Pancreas (tissue), 10 donors: ENCODE data around the gene RUBCN. TPM values are rescaled to one million over a fixed set of nuclear protein-coding genes. Genes with fewer than 3 reads are reported as not detected.
"Not testable (repeated sequence)": the region's sequence is repeated elsewhere in the genome, so short reads cannot be mapped to it uniquely, and the experiment has no call there.

Experiments used
- ATAC-seq, 4 donors: fragments of 200-7000 bp; cut with Tn5 transposase; one replicate each; pipeline versions ENCODE4 v1.8.0 to v1.9.1; 2020; ENCODE audit warnings: mild to moderate bottlenecking in 4 of 4, moderate library complexity in 4 of 4
- DNase-seq, 6 donors: peaks; one replicate each; pipeline ENCODE4 v3.0.0-alpha.2; 2020
- FAIRE-seq: peaks from 2 replicates; lab custom pipeline; 2012; peaks lifted over from hg19 to GRCh38; lab: Jason Lieb, UNC
- H3K27ac ChIP-seq, 4 donors: fragments of 200-600 bp; sonication (generic); 1 replicate in 3 of 4; 2 replicates in 1 of 4; pipeline versions ENCODE4 v1.5.0 to v1.8.0; 2020
- H3K27me3 ChIP-seq, 4 donors: fragments of 200-600 bp; one replicate each; pipeline ENCODE4 v1.8.0; 2021
- H3K36me3 ChIP-seq, 3 donors: fragments of 200-600 bp; sonication (generic) in 1 of 3; one replicate each; pipeline versions ENCODE4 v1.5.0 to v1.8.0; 2020 to 2021
- H3K4me1 ChIP-seq, 3 donors: fragments of 200-600 bp; one replicate each; pipeline ENCODE4 v1.8.0; 2021
- H3K4me3 ChIP-seq, 4 donors: fragments of 200-600 bp; sonication (generic) in 2 of 4; one replicate each; pipeline versions ENCODE4 v1.5.0 to v1.8.0; 2020 to 2021
- H3K9me3 ChIP-seq, 4 donors: fragments of 200-600 bp; one replicate each; pipeline ENCODE4 v1.8.0; 2021
- WGBS, 2 donors: extraction: QIAGEN DNeasy Blood & Tissue Kit; methylation state at CpG; one replicate each; pipeline ENCODE4 v1.1.7; 2013; 5-methylcytosine and 5-hydroxymethylcytosine counted together
- intact Hi-C, 3 donors: fragments of 100-400 bp; cut with DNase I; formaldehyde crosslinking; loops; one replicate each; pipeline versions ENCODE4 v1.11.1 to v1.14.2; 2022
- polyA plus RNA-seq, 2 donors: library from polyadenylated mRNA; stranded (reverse); fragments of 200-250 nt; gene quantifications; one replicate each; pipeline ENCODE4 v1.2.3, GENCODE V29; 2013
- total RNA-seq, 6 donors: library from RNA; stranded (reverse); fragmentation: NEBNext Ultra II Directional in 4 of 6; extraction: Animal tissue kit (Norgen Biotek cat#: 25700) in 4 of 6; gene quantifications; one replicate each; pipeline versions ENCODE4 v1.2.1 to v1.2.4, GENCODE V29; 2021 to 2023
- donor health status: healthy with polysubstance abuse.
- donor health status: DM: no; HTN: no; CAD: no; lungs with moderate emphysema.
- donor health status: DM: no; HTN: no; CAD: no.
- donor health status: control.
- donor health status: control.
- donor health status: Bipolar disorder and iron deficiency.
- donor health status: DM: yes; HTN: yes; CAD: no.
- donor health status: DM: no; HTN: no; CAD: no.
- donor health status: DM: no; HTN: no; CAD: no.
- donor health status: DM: yes; HTN: yes; CAD: no.

RUBCN gene
- total and polyA plus RNA-seq, 8 donors, result 8.6 to 14.1 (median 13.0) TPM

DNA sequence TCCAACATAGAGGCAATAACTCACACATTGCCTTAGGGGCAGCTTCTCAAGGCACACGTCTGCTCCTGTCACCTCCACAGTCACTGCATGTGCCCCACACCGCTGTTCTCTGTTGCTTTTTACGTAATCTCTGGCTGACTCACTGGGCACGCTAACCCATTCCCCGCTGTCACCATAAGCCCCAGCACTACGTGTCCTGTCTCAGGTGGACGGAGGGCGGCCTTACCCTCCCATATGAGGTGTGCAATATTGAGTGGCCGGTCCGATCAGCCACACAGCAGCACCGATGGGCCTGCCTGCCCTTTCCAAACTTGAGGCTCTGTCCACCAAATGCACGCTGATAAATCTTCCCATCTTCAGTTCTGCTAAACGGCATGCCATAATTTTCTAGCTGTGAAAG lies 115.2 kb downstream of the RUBCN start:
- H3K27ac ChIP-seq, FAIRE-seq, DNase-seq, H3K4me3 ChIP-seq, intact Hi-C loops, H3K27me3 ChIP-seq, H3K9me3 ChIP-seq, H3K4me1 ChIP-seq, ATAC-seq: not testable (repeated sequence)
- WGBS, 2 donors, result 93 to 97% methylated on average over 13 of the region's 13 CpGs
- H3K36me3 ChIP-seq, result peaks cover 0 to 36% (median 5%) of the 10 kb centered on the region in 3 donors

Other genes with a start within 250 kb of the RUBCN start
- 10 to 100 TPM in 2 of 6 donors, 1 to 10 TPM in 4; 2.1 to 11.9 (median 6.7) TPM for gene BDH1, start 180.9 kb downstream of the RUBCN start, total RNA-seq
- 10 to 100 TPM in 1 of 2 donors, 1 to 10 TPM in 1; 9.2 to 20.8 TPM for gene BDH1, start 180.9 kb downstream of the RUBCN start, polyA plus RNA-seq
- gene FYTTD1, start 13.0 kb upstream of the RUBCN start, total RNA-seq, result 10 to 100 TPM; 22.8 to 37.9 (median 30.5) TPM
- 10 to 100 TPM in 1 of 2 donors, 1 to 10 TPM in 1; 8.3 to 11.0 TPM for gene FYTTD1, start 13.0 kb upstream of the RUBCN start, polyA plus RNA-seq
- 10 to 100 TPM; 11.1 to 26.1 (median 16.8) TPM for gene LRCH3, start 54.4 kb upstream of the RUBCN start, total RNA-seq
- 1 to 10 TPM; 5.4 to 9.7 TPM for gene LRCH3, start 54.4 kb upstream of the RUBCN start, polyA plus RNA-seq
- 100 to 1,000 TPM; 466 to 854 (median 649) TPM for gene RPL35A, start 213.3 kb upstream of the RUBCN start, total RNA-seq
- 1,000 to 10,000 TPM in 1 of 2 donors, 100 to 1,000 TPM in 1; 982 to 1,015 TPM for gene RPL35A, start 213.3 kb upstream of the RUBCN start, polyA plus RNA-seq
- gene LMLN, start 223.3 kb upstream of the RUBCN start, total RNA-seq, result 1 to 10 TPM; 3.1 to 6.4 (median 4.8) TPM
- gene LMLN, start 223.3 kb upstream of the RUBCN start, polyA plus RNA-seq, result 1 to 10 TPM; 2.2 to 4.0 TPM